Hepatic stellate cell (primary cell): Measurements from ENCODE around the gene EYA3.
"Not testable (repeated sequence)": the region's sequence is repeated elsewhere in the genome, so short reads cannot be mapped to it uniquely, and the experiment has no call there.

Experiments
- DNase-seq: peaks from one replicate; pipeline ENCODE4 v3.0.0; 2011; ENCODE audit warnings: low spot score

EYA3 gene

GRCh38 chr1:28027660-28028059, 60.8 kb downstream of the EYA3 start:
- DNase-seq: no peak

GRCh38 chr1:28027238-28027637, 61.2 kb downstream of the EYA3 start:
- no peak for DNase-seq

GRCh38 chr1:28026329-28026728, 62.1 kb downstream of the EYA3 start:
- DNase-seq: no peak

GRCh38 chr1:28021064-28021463, 67.3 kb downstream of the EYA3 start:
- DNase-seq: no peak

GRCh38 chr1:28010969-28011368, 77.4 kb downstream of the EYA3 start:
- DNase-seq: no peak

GRCh38 chr1:28003117-28003516, 85.3 kb downstream of the EYA3 start:
- not testable (repeated sequence) for DNase-seq

GRCh38 chr1:28002600-28002999, 85.8 kb downstream of the EYA3 start:
- no peak for DNase-seq

- DNase-seq: no peak
Measured at GRCh38 chr1:27999055-27999454, 89.4 kb downstream of the EYA3 start.

GRCh38 chr1:27994526-27994925, 93.9 kb downstream of the EYA3 start:
- DNase-seq: not testable (repeated sequence)

- no peak for DNase-seq
Measured at GRCh38 chr1:27994060-27994459, 94.3 kb downstream of the EYA3 start.

GRCh38 chr1:27993241-27993640, 95.2 kb downstream of the EYA3 start:
- no peak for DNase-seq

- no peak for DNase-seq
Measured at GRCh38 chr1:27992276-27992675, 96.1 kb downstream of the EYA3 start.

GRCh38 chr1:27990920-27991537, 97.4 kb downstream of the EYA3 start:
- DNase-seq: no peak

GRCh38 chr1:27981145-27981544, 107.3 kb downstream of the EYA3 start:
- DNase-seq: no peak

GRCh38 chr1:27980216-27980845, 108.1 kb downstream of the EYA3 start:
- no peak for DNase-seq

- no peak for DNase-seq
Measured at GRCh38 chr1:27979859-27980201, 108.6 kb downstream of the EYA3 start.

- peak; percentile 47 for DNase-seq
Measured at GRCh38 chr1:27979151-27979858, 109.1 kb downstream of the EYA3 start.

GRCh38 chr1:27974417-27974781, 114.0 kb downstream of the EYA3 start:
- DNase-seq: no peak

GRCh38 chr1:27973771-27974416, 114.5 kb downstream of the EYA3 start:
- no peak for DNase-seq

GRCh38 chr1:27972141-27972540, 116.3 kb downstream of the EYA3 start:
- no peak for DNase-seq

GRCh38 chr1:27971674-27972073, 116.7 kb downstream of the EYA3 start:
- no peak for DNase-seq

- DNase-seq: peak; percentile 88
Measured at GRCh38 chr1:27970401-27970800, 118.0 kb downstream of the EYA3 start.

- DNase-seq: peak; percentile 91
Measured at GRCh38 chr1:27968692-27969091, 119.7 kb downstream of the EYA3 start.
